Vagina (tissue), 2 donors: ENCODE measurements around the gene NOP9.

Experiments used
- CTCF ChIP-seq, 3 experiments: fragments of 450-650 bp in 2 of 3; fragments of 200-600 bp in 1 of 3; sonication (generic) in 1 of 3; IDR thresholded peaks; one replicate each; pipeline ENCODE4 v1.5.1; 2017 to 2019; ENCODE audit warnings: antibody characterized with exemption in 3 of 3, mild to moderate bottlenecking in 2 of 3, moderate library complexity in 2 of 3
- POLR2AphosphoS5 ChIP-seq, 2 donors: sonication (generic); formaldehyde crosslinking; IDR thresholded peaks; one replicate each; pipeline ENCODE4 v1.9.0; 2017; ENCODE audit warnings: antibody characterized with exemption in 2 of 2, mild to moderate bottlenecking in 2 of 2, low read depth in 1 of 2; ENCODE audit not compliant: insufficient read depth in 1 of 2

- no peak for TF ChIP-seq CTCF (IDR thresholded peaks at IDR 0.05)
- TF ChIP-seq POLR2AphosphoS5 (IDR thresholded peaks at IDR 0.05; ENCODE audit: insufficient read depth in 1 of 2, low read depth in 1 of 2): no peak
Observed at GRCh38 chr14:24315243-24315806, 15.7 kb downstream of the NOP9 start.
